ENCODE data around the gene SCD5. TPM values are rescaled to one million over a fixed set of nuclear protein-coding genes. Genes with fewer than 3 reads are reported as not detected.

SCD5 gene
- total RNA-seq, 1 donor from 2014 or later = 36.9 TPM

DNA sequence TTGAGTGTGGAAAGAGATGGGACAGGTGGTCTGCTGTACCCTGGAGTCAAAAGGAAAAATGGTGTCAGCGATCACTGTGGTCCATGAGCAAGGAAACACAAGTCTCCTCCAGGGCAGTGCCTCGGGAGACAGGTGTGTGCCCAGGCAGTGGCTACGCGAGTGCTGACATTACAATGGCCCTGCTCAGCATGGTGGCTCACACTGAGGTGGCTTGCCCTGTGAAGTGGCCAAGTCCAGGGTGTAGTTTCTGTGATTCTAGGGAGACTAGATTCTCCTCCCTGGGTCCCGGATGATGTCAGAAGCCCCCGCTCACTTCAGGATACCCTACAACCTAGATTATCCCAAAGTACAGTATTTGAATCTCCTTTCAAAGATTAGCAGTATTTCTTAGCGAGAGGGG lies 192.0 kb downstream of the SCD5 start:
- TF ChIP-seq EZH2 (IDR thresholded peaks at IDR 0.05) (no peak), EZH2phosphoT487 (IDR thresholded peaks at IDR 0.05) (no peak)
- TF ChIP-seq, protein P1, sequence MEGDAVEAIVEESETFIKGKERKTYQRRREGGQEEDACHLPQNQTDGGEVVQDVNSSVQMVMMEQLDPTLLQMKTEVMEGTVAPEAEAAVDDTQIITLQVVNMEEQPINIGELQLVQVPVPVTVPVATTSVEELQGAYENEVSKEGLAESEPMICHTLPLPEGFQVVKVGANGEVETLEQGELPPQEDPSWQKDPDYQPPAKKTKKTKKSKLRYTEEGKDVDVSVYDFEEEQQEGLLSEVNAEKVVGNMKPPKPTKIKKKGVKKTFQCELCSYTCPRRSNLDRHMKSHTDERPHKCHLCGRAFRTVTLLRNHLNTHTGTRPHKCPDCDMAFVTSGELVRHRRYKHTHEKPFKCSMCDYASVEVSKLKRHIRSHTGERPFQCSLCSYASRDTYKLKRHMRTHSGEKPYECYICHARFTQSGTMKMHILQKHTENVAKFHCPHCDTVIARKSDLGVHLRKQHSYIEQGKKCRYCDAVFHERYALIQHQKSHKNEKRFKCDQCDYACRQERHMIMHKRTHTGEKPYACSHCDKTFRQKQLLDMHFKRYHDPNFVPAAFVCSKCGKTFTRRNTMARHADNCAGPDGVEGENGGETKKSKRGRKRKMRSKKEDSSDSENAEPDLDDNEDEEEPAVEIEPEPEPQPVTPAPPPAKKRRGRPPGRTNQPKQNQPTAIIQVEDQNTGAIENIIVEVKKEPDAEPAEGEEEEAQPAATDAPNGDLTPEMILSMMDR (IDR thresholded peaks at IDR 0.05) = no peak
- Mint-ChIP-seq H3K27ac (no peak overlapping the region), H3K9me3 (no peaks in the 10 kb centered on the region), H3K36me3 (no peaks in the 10 kb centered on the region), H3K27me3 (ENCODE audit: insufficient read depth, low read depth) (peaks cover 12% of the 10 kb centered on the region), H3K4me3 (no peak overlapping the region), H3K4me1 (peaks cover 13% of the 10 kb centered on the region)
- Histone ChIP-seq H3K27ac (no peak overlapping the region), H3K4me2 (no peak overlapping the region), H3K9ac (no peak overlapping the region), H3K27me3 (no peaks in the 10 kb centered on the region), H2AFZ (replicated peaks) (no peak overlapping the region), H3F3A (ENCODE audit: low read depth) (no peaks in the 10 kb centered on the region), H3K9me3 (ENCODE audit: low read depth) (no peaks in the 10 kb centered on the region), H4K20me1 (ENCODE audit: low read depth) (no peaks in the 10 kb centered on the region), H3K4me1 (peaks cover 7% of the 10 kb centered on the region), H3K36me3 (no peaks in the 10 kb centered on the region), H3K79me2 (ENCODE audit: low read depth) (no peaks in the 10 kb centered on the region), H3K4me3 (no peak overlapping the region)
- no peak for DNase-seq (ENCODE audit: low spot score)

DNA sequence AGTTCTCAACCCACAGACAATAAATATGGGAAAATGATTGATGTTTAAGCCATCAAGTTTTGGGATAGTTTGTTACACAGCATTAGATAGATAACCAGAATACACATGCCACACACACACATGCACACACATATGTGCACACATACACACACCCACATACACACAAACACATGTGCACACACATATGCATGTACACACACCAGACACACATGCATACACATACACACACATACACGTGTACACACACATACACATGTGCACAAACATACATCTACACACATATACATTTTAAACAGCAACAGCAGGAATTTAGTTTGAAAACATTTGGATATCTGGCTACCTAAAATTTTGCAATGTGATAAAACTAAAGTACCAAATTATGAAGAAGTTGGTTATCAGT lies 194.1 kb downstream of the SCD5 start:
- no peaks in the 10 kb centered on the region for H4K20me1 ChIP-seq (ENCODE audit: low read depth)
- no peak overlapping the region for H3K4me3 Mint-ChIP-seq
- H3K4me2 ChIP-seq = no peak overlapping the region
- no peaks in the 10 kb centered on the region for H3K4me1 Mint-ChIP-seq
- no peak overlapping the region for H3K4me3 ChIP-seq
- no peaks in the 10 kb centered on the region for H3K36me3 ChIP-seq
- H3K9me3 ChIP-seq (ENCODE audit: low read depth) = no peaks in the 10 kb centered on the region
- peaks cover 9% of the 10 kb centered on the region for H3K27me3 Mint-ChIP-seq (ENCODE audit: insufficient read depth, low read depth)
- no peaks in the 10 kb centered on the region for H3K27me3 ChIP-seq
- no peaks in the 10 kb centered on the region for H3K4me1 ChIP-seq
- no peaks in the 10 kb centered on the region for H3K9me3 Mint-ChIP-seq
- no peak overlapping the region for H2AFZ ChIP-seq (replicated peaks)
- no peaks in the 10 kb centered on the region for H3K36me3 Mint-ChIP-seq
- no peak overlapping the region for H3K27ac Mint-ChIP-seq
- no peaks in the 10 kb centered on the region for H3K79me2 ChIP-seq (ENCODE audit: low read depth)
- DNase-seq (ENCODE audit: low spot score) = no peak
- no peaks in the 10 kb centered on the region for H3F3A ChIP-seq (ENCODE audit: low read depth)
- H3K27ac ChIP-seq = no peak overlapping the region
- no peak overlapping the region for H3K9ac ChIP-seq
- TF ChIP-seq EZH2 (IDR thresholded peaks at IDR 0.05) (no peak), EZH2phosphoT487 (IDR thresholded peaks at IDR 0.05) (no peak)
- TF ChIP-seq, protein P1 (IDR thresholded peaks at IDR 0.05) = no peak

DNA sequence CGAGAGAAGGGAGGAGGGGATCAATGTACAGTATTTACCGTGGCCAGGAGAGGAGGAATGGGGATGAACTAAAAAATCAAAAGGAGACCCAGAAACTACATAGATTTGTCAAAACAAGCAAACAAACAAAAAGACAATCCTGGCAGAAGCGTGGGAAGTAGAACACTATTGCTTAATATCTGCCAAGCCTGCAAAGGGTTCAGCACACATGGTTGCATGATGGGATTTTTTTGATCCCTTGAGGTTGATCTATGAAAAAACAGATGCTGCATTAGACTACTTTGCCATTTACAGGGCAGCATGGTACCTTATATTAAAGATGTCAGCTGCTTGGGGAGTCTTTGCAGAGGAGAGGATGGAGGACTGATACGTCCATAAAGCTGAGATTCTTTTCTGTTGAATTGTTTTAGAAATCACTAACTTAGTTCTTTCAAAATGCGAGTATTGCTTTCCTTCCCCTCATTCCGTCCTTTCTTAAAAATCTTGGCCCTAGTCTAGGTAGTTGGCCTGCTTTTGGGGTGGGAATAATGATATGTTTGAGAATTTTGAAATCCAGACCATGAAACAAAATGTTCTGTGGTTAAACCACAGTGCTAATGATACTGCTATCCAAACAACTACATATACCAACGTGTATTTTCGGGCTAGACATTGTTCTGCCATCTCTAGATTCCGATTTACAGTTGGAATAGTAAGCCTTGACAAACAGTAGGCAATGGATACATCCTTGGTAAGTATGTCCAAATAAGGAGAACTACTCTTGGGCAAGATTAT lies 197.2 kb downstream of the SCD5 start:
- H3K79me2 ChIP-seq (ENCODE audit: low read depth) = no peaks in the 10 kb centered on the region
- Mint-ChIP-seq H3K4me3 (no peak overlapping the region), H3K4me1 (no peaks in the 10 kb centered on the region), H3K27ac (no peak overlapping the region), H3K36me3 (no peaks in the 10 kb centered on the region), H3K9me3 (no peaks in the 10 kb centered on the region), H3K27me3 (ENCODE audit: insufficient read depth, low read depth) (peaks cover 2% of the 10 kb centered on the region)
- no peak overlapping the region for H3K4me3 ChIP-seq
- H3K4me2 ChIP-seq = no peak overlapping the region
- no peak overlapping the region for H2AFZ ChIP-seq (replicated peaks)
- H3K9ac ChIP-seq = no peak overlapping the region
- no peaks in the 10 kb centered on the region for H3K36me3 ChIP-seq
- TF ChIP-seq EZH2 (IDR thresholded peaks at IDR 0.05) (no peak), EZH2phosphoT487 (IDR thresholded peaks at IDR 0.05) (no peak)
- TF ChIP-seq, protein P1 (IDR thresholded peaks at IDR 0.05) = no peak
- H3K4me1 ChIP-seq = no peaks in the 10 kb centered on the region
- no peaks in the 10 kb centered on the region for H4K20me1 ChIP-seq (ENCODE audit: low read depth)
- no peaks in the 10 kb centered on the region for H3F3A ChIP-seq (ENCODE audit: low read depth)
- no peak for DNase-seq (ENCODE audit: low spot score)
- no peaks in the 10 kb centered on the region for H3K9me3 ChIP-seq (ENCODE audit: low read depth)
- no peak overlapping the region for H3K27ac ChIP-seq
- H3K27me3 ChIP-seq = no peaks in the 10 kb centered on the region
